Measurements from ENCODE around the gene SRF. TPM values are rescaled to one million over a fixed set of nuclear protein-coding genes. Genes with fewer than 3 reads are reported as not detected.

Gene SRF
- total and polyA plus RNA-seq, 2 experiments from 2014 or later: 7.4 to 22.0 TPM

GRCh38 chr6:43146709-43147688 lies 24.1 kb upstream of the SRF start:
- Histone ChIP-seq H3K79me2 (no peaks in the 10 kb centered on the region), H3K4me2 (no peak overlapping the region), H3K27ac (no peak overlapping the region), H3K4me1 (ENCODE audit: insufficient read depth) (peaks cover 10% of the 10 kb centered on the region), H4K20me1 (ENCODE audit: insufficient read depth, poor library complexity, severe bottlenecking) (no peaks in the 10 kb centered on the region), H3K27me3 (no peaks in the 10 kb centered on the region), H3K9me3 (ENCODE audit: low read depth) (no peaks in the 10 kb centered on the region), H3K36me3 (replicated peaks; ENCODE audit: insufficient read depth, low read depth) (no peaks in the 10 kb centered on the region), H3K4me3 (no peak overlapping the region), H3K9me2 (replicated peaks; ENCODE audit: insufficient read depth) (no peaks in the 10 kb centered on the region), H2AFZ (no peak overlapping the region)
- WGBS (ENCODE audit: low lambda C conversion rate, missing lambda C conversion rate): 96% methylated on average over 8 of the region's 8 CpGs
- no peak for DNase-seq (ENCODE audit: low spot score)
- TF ChIP-seq CTCF (IDR thresholded peaks at IDR 0.05; ENCODE audit: poor library complexity) (no peak), EZH2 (IDR thresholded peaks at IDR 0.05; ENCODE audit: borderline replicate concordance) (no peak), EZH2phosphoT487 (IDR thresholded peaks at IDR 0.05; ENCODE audit: low read depth, severe bottlenecking, unreplicated experiment) (no peak)

GRCh38 chr6:43147691-43148477 lies 23.2 kb upstream of the SRF start:
- Histone ChIP-seq H3K79me2 (no peaks in the 10 kb centered on the region), H3K4me3 (no peak overlapping the region), H3K4me1 (ENCODE audit: insufficient read depth) (peaks cover 9% of the 10 kb centered on the region), H3K9me2 (replicated peaks; ENCODE audit: insufficient read depth) (no peaks in the 10 kb centered on the region), H2AFZ (no peak overlapping the region), H3K9me3 (ENCODE audit: low read depth) (no peaks in the 10 kb centered on the region), H3K4me2 (no peak overlapping the region), H3K27ac (no peak overlapping the region), H4K20me1 (ENCODE audit: insufficient read depth, poor library complexity, severe bottlenecking) (no peaks in the 10 kb centered on the region), H3K27me3 (no peaks in the 10 kb centered on the region), H3K36me3 (replicated peaks; ENCODE audit: insufficient read depth, low read depth) (no peaks in the 10 kb centered on the region)
- no peak for DNase-seq (ENCODE audit: low spot score)
- 95% methylated on average over 6 of the region's 6 CpGs for WGBS (ENCODE audit: low lambda C conversion rate, missing lambda C conversion rate)
- TF ChIP-seq CTCF (IDR thresholded peaks at IDR 0.05; ENCODE audit: poor library complexity) (no peak), EZH2phosphoT487 (IDR thresholded peaks at IDR 0.05; ENCODE audit: low read depth, severe bottlenecking, unreplicated experiment) (no peak), EZH2 (IDR thresholded peaks at IDR 0.05; ENCODE audit: borderline replicate concordance) (no peak)

GRCh38 chr6:43149265-43149664 lies 21.8 kb upstream of the SRF start:
- Histone ChIP-seq H3K27ac (no peak overlapping the region), H3K4me1 (ENCODE audit: insufficient read depth) (no peaks in the 10 kb centered on the region), H4K20me1 (ENCODE audit: insufficient read depth, poor library complexity, severe bottlenecking) (no peaks in the 10 kb centered on the region), H3K9me2 (replicated peaks; ENCODE audit: insufficient read depth) (no peaks in the 10 kb centered on the region), H3K4me2 (no peak overlapping the region), H3K4me3 (no peak overlapping the region), H2AFZ (no peak overlapping the region), H3K27me3 (no peaks in the 10 kb centered on the region), H3K9me3 (ENCODE audit: low read depth) (no peaks in the 10 kb centered on the region), H3K79me2 (no peaks in the 10 kb centered on the region), H3K36me3 (replicated peaks; ENCODE audit: insufficient read depth, low read depth) (no peaks in the 10 kb centered on the region)
- no peak for DNase-seq (ENCODE audit: low spot score)
- WGBS (ENCODE audit: low lambda C conversion rate, missing lambda C conversion rate): 100% methylated on average over 1 of the region's 1 CpG
- TF ChIP-seq EZH2 (IDR thresholded peaks at IDR 0.05; ENCODE audit: borderline replicate concordance) (no peak), EZH2phosphoT487 (IDR thresholded peaks at IDR 0.05; ENCODE audit: low read depth, severe bottlenecking, unreplicated experiment) (no peak), CTCF (IDR thresholded peaks at IDR 0.05; ENCODE audit: poor library complexity) (no peak)
